Urothelium cell line (cell line): Measurements from ENCODE around the gene SLMAP.
"Not testable (repeated sequence)": the region's sequence is repeated elsewhere in the genome, so short reads cannot be mapped to it uniquely, and the experiment has no call there.

Source experiments
- DNase-seq: peaks from one replicate; pipeline ENCODE4 v3.0.0; 2011; ENCODE audit warnings: low spot score, mixed read lengths
- FAIRE-seq: peaks from 2 replicates; lab custom pipeline; 2011; peaks lifted over from hg19 to GRCh38; lab: Jason Lieb, UNC

The SLMAP gene

GRCh38 chr3:57826245-57826951 lies 70.3 kb downstream of the SLMAP start:
- FAIRE-seq: no peak
- no peak for DNase-seq

GRCh38 chr3:57826952-57827723 lies 71.0 kb downstream of the SLMAP start:
- DNase-seq: no peak
- no peak for FAIRE-seq

DNA sequence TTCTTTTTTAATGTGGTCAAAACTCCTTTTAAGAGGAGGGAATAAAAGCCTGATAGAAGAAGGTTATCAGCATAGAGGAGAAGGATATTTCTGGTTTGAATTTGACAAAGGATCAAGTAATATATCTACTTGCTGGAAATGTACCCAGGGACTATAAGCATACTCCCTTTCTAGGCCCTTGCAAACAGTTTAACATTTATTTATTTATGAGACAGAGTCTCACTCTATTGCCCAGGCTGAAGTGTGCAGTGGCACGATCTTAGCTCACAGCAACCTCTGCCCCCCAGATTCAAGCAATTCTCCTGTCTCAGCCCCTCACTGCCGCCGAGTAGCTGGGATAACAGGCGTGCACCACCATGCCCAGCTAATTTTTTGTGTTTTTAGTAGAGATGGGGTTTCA lies 71.6 kb downstream of the SLMAP start:
- FAIRE-seq (no peak), DNase-seq (no peak)

- FAIRE-seq: no peak
Measured at GRCh38 chr3:57832486-57832885, 76.4 kb downstream of the SLMAP start.

GRCh38 chr3:57832900-57833313 lies 76.8 kb downstream of the SLMAP start:
- DNase-seq (no peak), FAIRE-seq (no peak)

More at GRCh38 chr3:57832486-57832885, 76.4 kb downstream of the SLMAP start:
- DNase-seq: no peak

DNA sequence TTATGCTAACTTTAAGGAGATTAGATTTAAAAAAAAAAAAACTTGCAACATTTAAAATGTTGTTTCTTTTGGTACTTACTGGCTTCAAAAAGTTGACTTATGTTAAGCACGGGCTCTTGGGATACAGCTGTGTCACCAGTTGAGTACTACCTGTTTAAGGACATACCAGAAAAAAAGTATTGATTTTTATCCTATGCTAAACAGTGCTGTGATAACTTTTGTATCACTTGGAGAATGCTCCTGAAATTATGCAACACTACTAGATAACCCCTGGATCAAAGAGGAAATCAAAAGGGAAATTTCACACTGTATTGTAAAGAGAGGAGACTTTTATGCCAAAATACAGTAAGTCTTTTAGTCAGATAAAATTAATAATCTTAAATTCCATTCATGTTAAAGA lies 77.7 kb downstream of the SLMAP start:
- no peak for DNase-seq
- FAIRE-seq: no peak

- FAIRE-seq: no peak
- no peak for DNase-seq
Measured at GRCh38 chr3:57837686-57838085, 81.6 kb downstream of the SLMAP start.

DNA sequence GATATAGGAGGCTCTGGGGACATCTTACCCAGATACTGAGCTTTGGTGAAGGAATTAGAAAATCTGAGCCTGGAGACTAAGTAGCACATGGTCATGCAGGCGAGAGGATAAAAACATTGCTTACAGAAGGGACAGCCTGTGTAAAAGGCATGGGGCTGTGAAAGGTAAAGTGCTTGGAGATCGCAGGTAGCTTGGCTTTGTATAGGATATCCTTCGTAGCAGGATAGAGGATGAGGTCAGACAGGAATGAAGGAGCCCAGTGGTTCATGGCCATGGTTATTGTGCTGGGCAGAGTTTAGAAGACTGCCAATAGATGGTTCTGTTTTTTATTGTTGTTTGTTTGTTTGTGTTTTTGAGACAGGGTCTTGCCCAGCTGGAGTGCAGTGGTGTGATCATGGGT lies 82.5 kb downstream of the SLMAP start:
- no peak for FAIRE-seq

GRCh38 chr3:57840473-57840872 lies 84.4 kb downstream of the SLMAP start:
- no peak for FAIRE-seq
- no peak for DNase-seq

More for the DNA sequence above, 82.5 kb downstream of the SLMAP start:
- no peak for DNase-seq

DNA sequence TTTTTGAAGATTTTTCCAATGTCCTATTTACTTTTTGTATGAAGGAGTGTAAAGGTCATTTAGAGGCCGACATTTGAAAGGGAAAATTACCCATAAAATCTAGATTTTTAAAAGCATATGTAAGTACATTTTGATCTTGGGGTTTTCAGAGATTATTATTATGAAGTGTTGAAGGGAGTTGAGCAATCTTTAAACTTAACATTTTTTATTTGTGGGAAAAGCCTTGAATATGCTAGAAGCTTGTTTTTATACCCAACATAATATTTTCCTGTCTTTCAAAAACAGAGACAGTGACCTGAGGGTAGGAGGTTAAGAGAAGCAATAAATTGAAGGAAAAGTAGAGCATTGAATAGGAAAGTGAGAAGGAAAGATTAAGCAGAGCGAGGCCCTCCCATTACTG lies 85.7 kb downstream of the SLMAP start:
- FAIRE-seq: no peak

GRCh38 chr3:57848177-57848738 lies 92.1 kb downstream of the SLMAP start:
- FAIRE-seq (no peak), DNase-seq (no peak)

More for the DNA sequence above, 85.7 kb downstream of the SLMAP start:
- DNase-seq: no peak

DNA sequence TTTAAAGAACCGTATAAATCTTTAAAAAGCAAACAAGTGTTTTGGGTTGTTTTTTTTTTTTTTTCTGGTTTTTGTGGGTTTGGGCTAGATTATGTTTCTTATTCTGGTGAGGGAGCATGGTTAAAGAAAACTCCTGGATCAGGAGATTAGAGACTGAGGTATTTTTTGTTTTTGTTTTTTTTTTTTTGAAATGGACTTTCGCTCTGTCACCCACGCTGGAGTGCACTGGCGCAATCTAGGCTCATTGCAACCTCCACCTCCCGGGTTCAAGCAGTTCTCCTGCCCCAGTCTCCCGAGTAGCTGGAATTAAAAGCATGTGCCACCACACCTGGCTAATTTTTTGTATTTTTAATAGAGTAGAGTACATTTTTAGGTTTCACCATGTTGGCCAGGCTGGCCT lies 95.2 kb downstream of the SLMAP start:
- DNase-seq (no peak), FAIRE-seq (no peak)

DNA sequence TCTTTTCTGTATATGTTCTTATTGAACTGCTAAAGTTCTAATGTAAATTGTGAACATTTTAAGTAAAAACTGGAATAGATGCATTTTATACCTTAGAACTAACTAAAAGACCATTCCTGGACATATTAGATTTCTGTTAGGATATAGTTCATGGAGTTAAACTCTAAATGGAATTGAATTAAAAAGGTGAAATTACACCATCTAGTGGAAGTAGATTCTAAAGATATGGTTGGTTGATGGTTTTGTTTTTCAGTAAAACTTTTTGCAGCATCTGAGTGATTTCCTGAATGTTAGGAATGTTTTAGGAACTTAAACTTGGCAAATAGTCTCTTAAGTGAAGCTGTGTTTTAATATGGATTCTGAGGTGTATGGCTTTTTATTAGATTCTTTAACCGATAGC lies 96.8 kb downstream of the SLMAP start:
- DNase-seq: no peak
- FAIRE-seq: no peak

DNA sequence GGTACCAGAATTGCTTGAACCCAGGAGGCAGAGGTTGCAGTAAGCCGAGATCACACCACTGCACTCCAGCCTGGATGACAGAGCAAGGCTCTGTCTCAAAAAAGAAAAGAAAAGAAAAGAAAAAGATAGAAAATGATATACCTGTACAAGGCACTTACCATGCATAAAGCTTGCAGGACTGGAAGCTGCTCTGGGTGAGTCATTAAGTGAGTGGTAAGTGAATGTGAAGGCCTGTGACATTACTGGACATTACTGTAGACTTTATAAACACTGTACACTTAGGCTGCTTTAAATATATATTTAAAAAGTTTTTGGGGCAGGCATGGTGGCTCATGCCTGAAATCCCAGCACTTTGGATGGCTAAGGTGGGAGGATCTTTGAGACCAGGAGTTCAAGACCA lies 99.2 kb downstream of the SLMAP start:
- DNase-seq: no peak
- no peak for FAIRE-seq

GRCh38 chr3:57855943-57856342 lies 99.8 kb downstream of the SLMAP start:
- FAIRE-seq: no peak
- DNase-seq: no peak

DNA sequence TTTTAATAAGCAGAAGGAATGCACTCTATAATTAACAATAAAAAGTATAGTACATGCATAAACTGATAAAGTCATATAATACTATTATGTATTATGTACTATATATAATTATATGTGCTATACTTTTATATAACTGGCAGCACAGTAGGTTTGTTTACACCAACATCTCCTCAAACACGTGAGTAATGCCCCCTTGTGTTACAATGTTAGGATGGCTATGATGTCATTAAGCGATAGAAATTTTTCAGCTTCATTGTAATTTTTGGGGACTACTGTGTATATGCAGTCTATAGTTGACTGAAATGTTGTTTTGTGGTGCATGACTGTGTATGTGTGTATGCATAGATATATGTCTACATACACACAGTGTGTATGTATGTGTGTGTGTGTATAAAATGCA lies 100.6 kb downstream of the SLMAP start:
- DNase-seq: no peak
- no peak for FAIRE-seq

DNA sequence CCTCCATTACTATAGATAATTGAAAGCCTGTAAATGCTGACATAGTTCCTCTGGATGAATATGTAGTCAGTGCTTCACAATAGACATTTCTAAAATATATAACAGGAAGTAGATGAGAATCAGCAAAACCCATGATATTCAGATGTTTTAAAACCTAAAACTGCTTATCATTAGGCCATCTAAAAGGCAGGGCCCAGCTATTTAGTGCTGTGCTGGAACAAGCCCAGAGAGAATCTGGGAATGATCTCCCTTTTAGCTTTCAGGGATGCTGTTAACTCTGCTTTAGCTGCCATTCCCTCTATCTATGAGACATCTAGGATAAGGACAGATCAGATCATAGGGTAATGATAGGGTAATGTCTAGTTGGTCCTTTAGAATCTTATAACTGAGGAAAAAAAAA lies 106.8 kb downstream of the SLMAP start:
- no peak for FAIRE-seq

GRCh38 chr3:57863380-57863779 lies 107.3 kb downstream of the SLMAP start:
- DNase-seq (no peak), FAIRE-seq (no peak)

More for the DNA sequence above, 106.8 kb downstream of the SLMAP start:
- DNase-seq: no peak

- DNase-seq (no peak), FAIRE-seq (no peak)
Measured at GRCh38 chr3:57864853-57865252, 108.7 kb downstream of the SLMAP start.

- FAIRE-seq, DNase-seq: not testable (repeated sequence)
Measured at GRCh38 chr3:57869110-57869509, 113.0 kb downstream of the SLMAP start.

- no peak for FAIRE-seq
- DNase-seq: no peak
Measured at GRCh38 chr3:57872606-57873005, 116.5 kb downstream of the SLMAP start.

DNA sequence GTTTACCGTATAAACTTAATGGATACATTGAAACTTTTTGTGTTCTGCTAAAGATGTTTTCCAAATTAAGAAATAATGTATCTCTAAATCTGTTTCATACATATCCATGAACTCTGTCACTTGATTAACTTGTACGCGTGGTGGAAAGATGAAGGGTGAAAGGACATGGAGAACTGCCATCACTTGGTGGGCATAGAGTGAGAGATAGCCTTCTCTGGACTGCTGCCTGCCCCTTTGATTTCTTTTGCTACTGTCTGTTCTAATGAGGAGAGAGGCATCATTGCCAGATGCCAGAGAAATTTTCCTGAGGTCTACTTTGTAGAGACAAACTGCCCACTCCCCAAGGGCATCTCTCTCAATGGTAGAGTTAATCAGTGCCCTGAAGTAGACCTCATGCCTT lies 120.5 kb downstream of the SLMAP start:
- FAIRE-seq: no peak
- DNase-seq: no peak
